Measurements from ENCODE around the gene TSPAN4. TPM values are rescaled to one million over a fixed set of nuclear protein-coding genes. Genes with fewer than 3 reads are reported as not detected.

The TSPAN4 gene
- total and polyA plus RNA-seq, 9 of the 15 experiments (the other 6 are each of a cell fraction or from before 2014, with no cell fraction given), result 0.07 to 31.0 (median 15.7) TPM

DNA sequence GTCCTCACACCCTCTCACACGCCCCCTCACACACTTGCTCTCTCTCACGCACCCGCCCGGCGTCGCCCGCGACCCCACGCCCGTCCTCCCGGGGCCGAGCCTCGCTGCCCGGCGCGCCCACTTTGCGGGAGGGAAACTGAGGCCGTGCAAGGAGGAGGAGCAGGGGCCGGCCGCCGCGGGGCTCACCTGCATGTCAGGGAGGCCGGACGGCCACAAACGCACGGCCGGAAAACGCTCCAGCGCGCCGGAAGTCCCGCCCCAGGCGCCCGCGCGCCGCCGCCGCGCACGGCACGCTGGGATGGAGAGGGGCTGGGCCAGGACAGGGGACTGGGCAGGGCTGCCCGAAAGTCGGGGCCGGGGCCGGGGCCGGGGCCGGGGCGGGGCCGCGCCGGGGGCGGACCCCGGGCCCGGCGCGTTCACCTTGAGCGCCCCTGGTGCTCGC lies 68.0 kb downstream of the TSPAN4 start, which contains the start of gene CHID1 (continued):
- TF ChIP-seq, protein P1, sequence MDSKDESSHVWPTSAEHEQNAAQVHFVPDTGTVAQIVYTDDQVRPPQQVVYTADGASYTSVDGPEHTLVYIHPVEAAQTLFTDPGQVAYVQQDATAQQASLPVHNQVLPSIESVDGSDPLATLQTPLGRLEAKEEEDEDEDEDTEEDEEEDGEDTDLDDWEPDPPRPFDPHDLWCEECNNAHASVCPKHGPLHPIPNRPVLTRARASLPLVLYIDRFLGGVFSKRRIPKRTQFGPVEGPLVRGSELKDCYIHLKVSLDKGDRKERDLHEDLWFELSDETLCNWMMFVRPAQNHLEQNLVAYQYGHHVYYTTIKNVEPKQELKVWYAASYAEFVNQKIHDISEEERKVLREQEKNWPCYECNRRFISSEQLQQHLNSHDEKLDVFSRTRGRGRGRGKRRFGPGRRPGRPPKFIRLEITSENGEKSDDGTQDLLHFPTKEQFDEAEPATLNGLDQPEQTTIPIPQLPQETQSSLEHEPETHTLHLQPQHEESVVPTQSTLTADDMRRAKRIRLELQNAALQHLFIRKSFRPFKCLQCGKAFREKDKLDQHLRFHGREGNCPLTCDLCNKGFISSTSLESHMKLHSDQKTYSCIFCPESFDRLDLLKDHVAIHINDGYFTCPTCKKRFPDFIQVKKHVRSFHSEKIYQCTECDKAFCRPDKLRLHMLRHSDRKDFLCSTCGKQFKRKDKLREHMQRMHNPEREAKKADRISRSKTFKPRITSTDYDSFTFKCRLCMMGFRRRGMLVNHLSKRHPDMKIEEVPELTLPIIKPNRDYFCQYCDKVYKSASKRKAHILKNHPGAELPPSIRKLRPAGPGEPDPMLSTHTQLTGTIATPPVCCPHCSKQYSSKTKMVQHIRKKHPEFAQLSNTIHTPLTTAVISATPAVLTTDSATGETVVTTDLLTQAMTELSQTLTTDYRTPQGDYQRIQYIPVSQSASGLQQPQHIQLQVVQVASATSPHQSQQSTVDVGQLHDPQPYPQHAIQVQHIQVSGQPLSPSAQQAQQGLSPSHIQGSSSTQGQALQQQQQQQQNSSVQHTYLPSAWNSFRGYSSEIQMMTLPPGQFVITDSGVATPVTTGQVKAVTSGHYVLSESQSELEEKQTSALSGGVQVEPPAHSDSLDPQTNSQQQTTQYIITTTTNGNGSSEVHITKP (IDR thresholded peaks at IDR 0.05; ENCODE audit: partially characterized antibody), result no peak
- peak; percentile 76 for TF ChIP-seq POLR2A (conservative IDR thresholded peaks at IDR 0.05)
- TF ChIP-seq FOS (IDR thresholded peaks at IDR 0.05; ENCODE audit: extremely low read depth, insufficient read length), result no peak
- TF ChIP-seq YY1 (IDR thresholded peaks at IDR 0.05; ENCODE audit: borderline replicate concordance in 1 of 3, control insufficient read depth in 1 of 3, extremely low read depth in 1 of 3, insufficient read depth in 3 of 3, insufficient read length in 1 of 3, insufficient replicate concordance in 2 of 3, low read depth in 1 of 3, low read length in 2 of 3), result peak in 2 of 3 experiments; percentile 18 to 40
- TF ChIP-seq SRSF7 (optimal IDR thresholded peaks at IDR 0.05; ENCODE audit: low read depth, low read length), result peak; percentile 93
- TF ChIP-seq SNIP1 (IDR thresholded peaks at IDR 0.05; ENCODE audit: low read depth), result no peak
- TF ChIP-seq, protein P2, sequence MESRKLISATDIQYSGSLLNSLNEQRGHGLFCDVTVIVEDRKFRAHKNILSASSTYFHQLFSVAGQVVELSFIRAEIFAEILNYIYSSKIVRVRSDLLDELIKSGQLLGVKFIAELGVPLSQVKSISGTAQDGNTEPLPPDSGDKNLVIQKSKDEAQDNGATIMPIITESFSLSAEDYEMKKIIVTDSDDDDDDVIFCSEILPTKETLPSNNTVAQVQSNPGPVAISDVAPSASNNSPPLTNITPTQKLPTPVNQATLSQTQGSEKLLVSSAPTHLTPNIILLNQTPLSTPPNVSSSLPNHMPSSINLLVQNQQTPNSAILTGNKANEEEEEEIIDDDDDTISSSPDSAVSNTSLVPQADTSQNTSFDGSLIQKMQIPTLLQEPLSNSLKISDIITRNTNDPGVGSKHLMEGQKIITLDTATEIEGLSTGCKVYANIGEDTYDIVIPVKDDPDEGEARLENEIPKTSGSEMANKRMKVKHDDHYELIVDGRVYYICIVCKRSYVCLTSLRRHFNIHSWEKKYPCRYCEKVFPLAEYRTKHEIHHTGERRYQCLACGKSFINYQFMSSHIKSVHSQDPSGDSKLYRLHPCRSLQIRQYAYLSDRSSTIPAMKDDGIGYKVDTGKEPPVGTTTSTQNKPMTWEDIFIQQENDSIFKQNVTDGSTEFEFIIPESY (CRISPR knock-in tag; IDR thresholded peaks at IDR 0.05), result no peak
- peak; percentile 26 for TF ChIP-seq ZFX (CRISPR knock-in tag; IDR thresholded peaks at IDR 0.05)
- TF ChIP-seq, protein P3, sequence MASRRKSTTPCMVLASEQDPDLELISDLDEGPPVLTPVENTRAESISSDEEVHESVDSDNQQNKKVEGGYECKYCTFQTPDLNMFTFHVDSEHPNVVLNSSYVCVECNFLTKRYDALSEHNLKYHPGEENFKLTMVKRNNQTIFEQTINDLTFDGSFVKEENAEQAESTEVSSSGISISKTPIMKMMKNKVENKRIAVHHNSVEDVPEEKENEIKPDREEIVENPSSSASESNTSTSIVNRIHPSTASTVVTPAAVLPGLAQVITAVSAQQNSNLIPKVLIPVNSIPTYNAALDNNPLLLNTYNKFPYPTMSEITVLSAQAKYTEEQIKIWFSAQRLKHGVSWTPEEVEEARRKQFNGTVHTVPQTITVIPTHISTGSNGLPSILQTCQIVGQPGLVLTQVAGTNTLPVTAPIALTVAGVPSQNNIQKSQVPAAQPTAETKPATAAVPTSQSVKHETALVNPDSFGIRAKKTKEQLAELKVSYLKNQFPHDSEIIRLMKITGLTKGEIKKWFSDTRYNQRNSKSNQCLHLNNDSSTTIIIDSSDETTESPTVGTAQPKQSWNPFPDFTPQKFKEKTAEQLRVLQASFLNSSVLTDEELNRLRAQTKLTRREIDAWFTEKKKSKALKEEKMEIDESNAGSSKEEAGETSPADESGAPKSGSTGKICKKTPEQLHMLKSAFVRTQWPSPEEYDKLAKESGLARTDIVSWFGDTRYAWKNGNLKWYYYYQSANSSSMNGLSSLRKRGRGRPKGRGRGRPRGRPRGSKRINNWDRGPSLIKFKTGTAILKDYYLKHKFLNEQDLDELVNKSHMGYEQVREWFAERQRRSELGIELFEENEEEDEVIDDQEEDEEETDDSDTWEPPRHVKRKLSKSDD (conservative IDR thresholded peaks at IDR 0.05; ENCODE audit: low read length), result no peak
- TF ChIP-seq, protein P4, sequence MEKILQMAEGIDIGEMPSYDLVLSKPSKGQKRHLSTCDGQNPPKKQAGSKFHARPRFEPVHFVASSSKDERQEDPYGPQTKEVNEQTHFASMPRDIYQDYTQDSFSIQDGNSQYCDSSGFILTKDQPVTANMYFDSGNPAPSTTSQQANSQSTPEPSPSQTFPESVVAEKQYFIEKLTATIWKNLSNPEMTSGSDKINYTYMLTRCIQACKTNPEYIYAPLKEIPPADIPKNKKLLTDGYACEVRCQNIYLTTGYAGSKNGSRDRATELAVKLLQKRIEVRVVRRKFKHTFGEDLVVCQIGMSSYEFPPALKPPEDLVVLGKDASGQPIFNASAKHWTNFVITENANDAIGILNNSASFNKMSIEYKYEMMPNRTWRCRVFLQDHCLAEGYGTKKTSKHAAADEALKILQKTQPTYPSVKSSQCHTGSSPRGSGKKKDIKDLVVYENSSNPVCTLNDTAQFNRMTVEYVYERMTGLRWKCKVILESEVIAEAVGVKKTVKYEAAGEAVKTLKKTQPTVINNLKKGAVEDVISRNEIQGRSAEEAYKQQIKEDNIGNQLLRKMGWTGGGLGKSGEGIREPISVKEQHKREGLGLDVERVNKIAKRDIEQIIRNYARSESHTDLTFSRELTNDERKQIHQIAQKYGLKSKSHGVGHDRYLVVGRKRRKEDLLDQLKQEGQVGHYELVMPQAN (IDR thresholded peaks at IDR 0.05; ENCODE audit: borderline replicate concordance), result peak; percentile 94
- no peak for TF ChIP-seq ADNP (tag; IDR thresholded peaks at IDR 0.05)
- TF ChIP-seq ZNF445 (CRISPR knock-in tag; IDR thresholded peaks at IDR 0.05; ENCODE audit: low read depth), result no peak
- TF ChIP-seq, protein P5, sequence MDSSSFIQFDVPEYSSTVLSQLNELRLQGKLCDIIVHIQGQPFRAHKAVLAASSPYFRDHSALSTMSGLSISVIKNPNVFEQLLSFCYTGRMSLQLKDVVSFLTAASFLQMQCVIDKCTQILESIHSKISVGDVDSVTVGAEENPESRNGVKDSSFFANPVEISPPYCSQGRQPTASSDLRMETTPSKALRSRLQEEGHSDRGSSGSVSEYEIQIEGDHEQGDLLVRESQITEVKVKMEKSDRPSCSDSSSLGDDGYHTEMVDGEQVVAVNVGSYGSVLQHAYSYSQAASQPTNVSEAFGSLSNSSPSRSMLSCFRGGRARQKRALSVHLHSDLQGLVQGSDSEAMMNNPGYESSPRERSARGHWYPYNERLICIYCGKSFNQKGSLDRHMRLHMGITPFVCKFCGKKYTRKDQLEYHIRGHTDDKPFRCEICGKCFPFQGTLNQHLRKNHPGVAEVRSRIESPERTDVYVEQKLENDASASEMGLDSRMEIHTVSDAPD (CRISPR knock-in tag; IDR thresholded peaks at IDR 0.05), result no peak
- peak; percentile 11; the same call in 1 of the 2 replicates for TF ChIP-seq SAFB (IDR thresholded peaks at IDR 0.05; ENCODE audit: borderline replicate concordance, low read depth, low read length)
- TF ChIP-seq CXXC5 (CRISPR knock-in tag; IDR thresholded peaks at IDR 0.05), result peak; percentile 88
- peak; percentile 60; the same call in 1 of the 2 replicates for TF ChIP-seq RB1 (IDR thresholded peaks at IDR 0.05; ENCODE audit: low read depth)

Data from K562 (cell line).